Activated gamma-delta T cell (primary cell): ENCODE data around the gene ENO2.

ENCODE experiments used
- DNase-seq: peaks from one replicate; lab custom pipeline; 2025; lab: John Stamatoyannopoulos, UW

Gene ENO2

GRCh38 chr12:6960593-6961277 lies 46.4 kb downstream of the ENO2 start:
- DNase-seq: no peak

GRCh38 chr12:6961278-6961694 lies 46.9 kb downstream of the ENO2 start:
- peak; percentile 78 for DNase-seq

- no peak for DNase-seq
Observed at GRCh38 chr12:6961695-6962284, 47.4 kb downstream of the ENO2 start.

- DNase-seq: no peak
Observed at GRCh38 chr12:6962285-6963015, 48.1 kb downstream of the ENO2 start.

- no peak for DNase-seq
Observed at GRCh38 chr12:6963016-6963731, 48.8 kb downstream of the ENO2 start.

- no peak for DNase-seq
Observed at GRCh38 chr12:6963791-6964413, 49.5 kb downstream of the ENO2 start.

- DNase-seq: no peak
Observed at GRCh38 chr12:6964605-6965025, 50.2 kb downstream of the ENO2 start.

GRCh38 chr12:6965026-6965661 lies 50.8 kb downstream of the ENO2 start:
- DNase-seq: no peak

- no peak for DNase-seq
Observed at GRCh38 chr12:6965714-6966113, 51.3 kb downstream of the ENO2 start.

- no peak for DNase-seq
Observed at GRCh38 chr12:6966351-6966750, 52.0 kb downstream of the ENO2 start.

GRCh38 chr12:6967651-6968100 lies 53.3 kb downstream of the ENO2 start:
- DNase-seq: no peak

- no peak for DNase-seq
Observed at GRCh38 chr12:6968426-6968825, 54.0 kb downstream of the ENO2 start.

GRCh38 chr12:6970096-6970527 lies 55.7 kb downstream of the ENO2 start:
- DNase-seq: no peak
